Activated T-helper 1 cell treated with anti-CD3 and anti-CD28 coated beads, Interleukin-12 subunit alpha, Interleukin-12 subunit beta, Interleukin-2, Interleukin-4 antibody, amounts not matched to agents 30 ng/mL and 10 ng/mL and 1 ng/mL, durations not matched to agents 14 hours and 24 hours and 36 hours (primary cell): ENCODE data around the gene OR6C3. TPM values are rescaled to one million over a fixed set of nuclear protein-coding genes. Genes with fewer than 3 reads are reported as not detected.

ENCODE experiments used
- total RNA-seq: library from RNA; stranded (reverse); gene quantifications from 2 replicates; pipeline ENCODE4 v1.2.3, GENCODE V29; 2022

Gene OR6C3
- total RNA-seq, 1 donor from 2014 or later, result not detected

Other genes with a start within 250 kb of the OR6C3 start
- gene OR9K2, start 204.3 kb upstream of the OR6C3 start, total RNA-seq, result not detected in 2 replicates
- not detected in 2 replicates for gene OR10A7, start 109.7 kb upstream of the OR6C3 start, total RNA-seq
- not detected in 2 replicates for gene OR6C74, start 86.1 kb upstream of the OR6C3 start, total RNA-seq
- gene OR6C6, start 34.2 kb upstream of the OR6C3 start, total RNA-seq, result not detected in 2 replicates
- not detected in 2 replicates for gene OR6C1, start 16.4 kb upstream of the OR6C3 start, total RNA-seq
- not detected in 2 replicates for gene OR6C75, start 32.2 kb downstream of the OR6C3 start, total RNA-seq
- not detected in 2 replicates for gene OR6C65, start 69.8 kb downstream of the OR6C3 start, total RNA-seq
- not detected in 2 replicates for gene OR6C76, start 95.5 kb downstream of the OR6C3 start, total RNA-seq
- gene OR6C2, start 113.3 kb downstream of the OR6C3 start, total RNA-seq, result not detected in 2 replicates
- not detected in 2 replicates for gene OR6C70, start 139.4 kb downstream of the OR6C3 start, total RNA-seq
- not detected in 2 replicates for gene OR6C68, start 161.6 kb downstream of the OR6C3 start, total RNA-seq
- gene OR6C4, start 218.9 kb downstream of the OR6C3 start, total RNA-seq, result not detected in 2 replicates
- not detected in 2 replicates for gene OR2AP1, start 241.7 kb downstream of the OR6C3 start, total RNA-seq